Transverse colon (tissue), 4 donors: ENCODE data around the gene COL4A1. TPM values are rescaled to one million over a fixed set of nuclear protein-coding genes. Genes with fewer than 3 reads are reported as not detected.
A peak's percentile ranks its signal among the peaks of the same experiment; 100 is the strongest.

Experiments
- DNase-seq: peaks from one replicate; pipeline ENCODE4 v3.0.0-alpha.2; 2019
- H3K27ac ChIP-seq, 4 donors: fragments of 200-600 bp; sonication (generic); 2 replicates each; pipeline ENCODE4 v1.5.1; 2016 to 2018; ENCODE audit warnings: inconsistent platforms in 4 of 4
- H3K27me3 ChIP-seq: fragments of 200-600 bp; sonication (generic); 2 replicates; pipeline ENCODE4 v1.5.1; 2017; ENCODE audit warnings: inconsistent platforms
- H3K36me3 ChIP-seq, 4 donors: fragments of 200-600 bp; sonication (generic); 2 replicates each; pipeline ENCODE4 v1.5.1; 2017 to 2019; ENCODE audit warnings: inconsistent platforms in 4 of 4
- H3K4me1 ChIP-seq, 4 donors: fragments of 200-600 bp; sonication (generic); 2 replicates each; pipeline ENCODE4 v1.5.1; 2017 to 2020; ENCODE audit warnings: inconsistent platforms in 4 of 4
- H3K4me3 ChIP-seq, 4 donors: fragments of 200-600 bp; sonication (generic); 1 replicate in 1 of 4; 2 replicates in 3 of 4; pipeline versions ENCODE4 v1.5.1 to v1.6.1; 2017 to 2019; ENCODE audit warnings: inconsistent platforms in 4 of 4
- H3K9me3 ChIP-seq, 2 donors: fragments of 200-600 bp; sonication (generic); 2 replicates each; pipeline ENCODE4 v1.5.1; 2017 to 2019; ENCODE audit warnings: inconsistent platforms in 2 of 2
- CTCF ChIP-seq, 5 experiments: fragments of 200-600 bp in 3 of 5; fragments of 450-650 bp in 2 of 5; sonication (generic) in 3 of 5; IDR thresholded peaks; 1 replicate in 2 of 5; 2 replicates in 3 of 5; pipeline ENCODE4 v1.5.1; 2016 to 2017; ENCODE audit warnings: antibody characterized with exemption in 5 of 5, inconsistent platforms in 3 of 5, mild to moderate bottlenecking in 2 of 5, moderate library complexity in 1 of 5
- EP300 ChIP-seq: sonication (generic); formaldehyde crosslinking; IDR thresholded peaks from one replicate; pipeline ENCODE4 v1.6.1; 2017; ENCODE audit warnings: antibody characterized with exemption, low read depth
- POLR2A ChIP-seq: fragments of 450-650 bp; IDR thresholded peaks from one replicate; pipeline ENCODE4 v1.6.1; 2016; ENCODE audit warnings: antibody characterized with exemption, mild to moderate bottlenecking, moderate library complexity
- POLR2AphosphoS5 ChIP-seq, 3 donors: sonication (generic); formaldehyde crosslinking; IDR thresholded peaks; one replicate each; pipeline ENCODE4 v1.6.1; 2016; ENCODE audit warnings: antibody characterized with exemption in 3 of 3
- WGBS, 2 donors: methylation state at CpG; one replicate each; pipeline ENCODE4 v1.1.5; 2018; ENCODE audit warnings: low coverage in 1 of 2; 5-methylcytosine and 5-hydroxymethylcytosine counted together
- in situ Hi-C, 4 donors: fragments of 200-750 bp; cut with MboI; loops; one replicate each; pipeline versions ENCODE4 v1.15.0 to v1.15.1; 2017; ENCODE audit warnings: low sequenced_read_pairs in 3 of 4, low pct_ligation_motif_present in 1 of 4, low pct_unique_long_range_greater_than_20kb in 1 of 4
- intact Hi-C: fragments of 100-400 bp; cut with DNase I; formaldehyde crosslinking; loops from one replicate; pipeline ENCODE4 v1.15.1; 2023; ENCODE audit warnings: low total_unique reads
- total RNA-seq, 4 donors: library from RNA; depleted of rRNA; stranded (reverse); fragments of >200 nt; gene quantifications; one replicate each; pipeline ENCODE4 v1.1.0, GENCODE V29; 2016

Gene COL4A1
- total RNA-seq, 4 donors from 2014 or later: 46.4 to 180 (median 99.2) TPM

- WGBS, 2 donors: 67 to 73% methylated on average over 1 to 3 of the region's 3 CpGs
These were observed 13.3 kb downstream of the COL4A1 start for GRCh38 chr13:110293649-110294048.

GRCh38 chr13:110293037-110293436, 13.9 kb downstream of the COL4A1 start:
- in situ Hi-C loops: no loop called here
- intact Hi-C loops: no loop called here
- TF ChIP-seq POLR2AphosphoS5 (IDR thresholded peaks at IDR 0.05): no peak
- Histone ChIP-seq H3K36me3 (no peaks in the 10 kb centered on the region), H3K4me3 (no peak overlapping the region), H3K27ac (peak overlapping the region in 2 of 4 donors; percentile 53 to 72), H3K4me1 (peaks cover 0 to 24% (median 5%) of the 10 kb centered on the region in 4 donors), H3K27me3 (no peaks in the 10 kb centered on the region), H3K9me3 (no peaks in the 10 kb centered on the region)
- no peak for DNase-seq
- WGBS, 2 donors: 62 to 85% methylated on average over 4 to 7 of the region's 7 CpGs

More at GRCh38 chr13:110293649-110294048, 13.3 kb downstream of the COL4A1 start:
- intact Hi-C loops (no loop called here), in situ Hi-C loops (no loop called here)
- peak overlapping the region; percentile 13 to 72 (median 56) for H3K27ac ChIP-seq
- no peaks in the 10 kb centered on the region for H3K36me3 ChIP-seq
- H3K9me3 ChIP-seq: no peaks in the 10 kb centered on the region
- no peak overlapping the region for H3K4me3 ChIP-seq
- DNase-seq: no peak
- H3K4me1 ChIP-seq: peaks cover 0 to 29% (median 7%) of the 10 kb centered on the region in 4 donors
- H3K27me3 ChIP-seq: peaks cover 1% of the 10 kb centered on the region
- TF ChIP-seq POLR2AphosphoS5 (IDR thresholded peaks at IDR 0.05): no peak
- TF ChIP-seq POLR2A: no peak
- TF ChIP-seq CTCF (IDR thresholded peaks at IDR 0.05): no peak
- no peak for TF ChIP-seq EP300

GRCh38 chr13:110291286-110291685, 15.7 kb downstream of the COL4A1 start:
- no peak overlapping the region for H3K4me3 ChIP-seq
- no peaks in the 10 kb centered on the region for H3K36me3 ChIP-seq
- DNase-seq: no peak
- intact Hi-C loops: no loop called here
- H3K4me1 ChIP-seq: peaks cover 0 to 21% (median 13%) of the 10 kb centered on the region in 4 donors
- no peaks in the 10 kb centered on the region for H3K27me3 ChIP-seq
- no peak for TF ChIP-seq CTCF (IDR thresholded peaks at IDR 0.05)
- TF ChIP-seq POLR2AphosphoS5 (IDR thresholded peaks at IDR 0.05): no peak
- TF ChIP-seq EP300: no peak
- no peak for TF ChIP-seq POLR2A
- H3K9me3 ChIP-seq: no peaks in the 10 kb centered on the region
- 89 to 91% methylated on average over 3 to 9 of the region's 9 CpGs for WGBS, 2 donors
- peak overlapping the region; percentile 65 to 72 (median 70) for H3K27ac ChIP-seq
- in situ Hi-C loops: no loop called here

GRCh38 chr13:110290826-110291225, 16.1 kb downstream of the COL4A1 start:
- peak overlapping the region; percentile 65 to 72 (median 70) for H3K27ac ChIP-seq
- WGBS, 2 donors: 73 to 76% methylated on average over 5 to 15 of the region's 15 CpGs
- intact Hi-C loops: no loop called here
- in situ Hi-C loops: no loop called here
- no peak for DNase-seq
- no peaks in the 10 kb centered on the region for H3K9me3 ChIP-seq
- H3K4me3 ChIP-seq: no peak overlapping the region
- TF ChIP-seq CTCF (IDR thresholded peaks at IDR 0.05) (no peak), POLR2A (no peak), POLR2AphosphoS5 (IDR thresholded peaks at IDR 0.05) (no peak), EP300 (no peak)
- H3K4me1 ChIP-seq: peaks cover 0 to 25% (median 15%) of the 10 kb centered on the region in 4 donors
- H3K36me3 ChIP-seq: no peaks in the 10 kb centered on the region
- H3K27me3 ChIP-seq: no peaks in the 10 kb centered on the region

- DNase-seq: no peak
- intact Hi-C loops (no loop called here), in situ Hi-C loops (no loop called here)
- Histone ChIP-seq H3K27ac (peak overlapping the region; percentile 65 to 72 (median 70)), H3K36me3 (no peaks in the 10 kb centered on the region), H3K4me3 (no peak overlapping the region), H3K4me1 (peaks cover 0 to 30% (median 16%) of the 10 kb centered on the region in 4 donors), H3K27me3 (no peaks in the 10 kb centered on the region), H3K9me3 (no peaks in the 10 kb centered on the region)
- TF ChIP-seq POLR2A: no peak
- TF ChIP-seq EP300: peak; percentile 58
- TF ChIP-seq CTCF (IDR thresholded peaks at IDR 0.05): peak in 1 of 5 experiments; percentile 6
- peak in 1 of 3 donors; percentile 48 for TF ChIP-seq POLR2AphosphoS5 (IDR thresholded peaks at IDR 0.05)
- WGBS, 2 donors: 68 to 80% methylated on average over 10 of the region's 10 CpGs
These were observed 16.8 kb downstream of the COL4A1 start for GRCh38 chr13:110290153-110290552.
